GM21390 (cell line): Measurements from ENCODE around the gene SLC35E3.
A peak's percentile ranks its signal among the peaks of the same experiment; 100 is the strongest.
"Not testable (repeated sequence)": the region's sequence is repeated elsewhere in the genome, so short reads cannot be mapped to it uniquely, and the experiment has no call there.

Experiments
- ATAC-seq: cut with Tn5 transposase; IDR thresholded peaks from one replicate; pipeline ENCODE4 v1.9.1; 2021; ENCODE audit not compliant: unreplicated experiment

SLC35E3 gene

DNA sequence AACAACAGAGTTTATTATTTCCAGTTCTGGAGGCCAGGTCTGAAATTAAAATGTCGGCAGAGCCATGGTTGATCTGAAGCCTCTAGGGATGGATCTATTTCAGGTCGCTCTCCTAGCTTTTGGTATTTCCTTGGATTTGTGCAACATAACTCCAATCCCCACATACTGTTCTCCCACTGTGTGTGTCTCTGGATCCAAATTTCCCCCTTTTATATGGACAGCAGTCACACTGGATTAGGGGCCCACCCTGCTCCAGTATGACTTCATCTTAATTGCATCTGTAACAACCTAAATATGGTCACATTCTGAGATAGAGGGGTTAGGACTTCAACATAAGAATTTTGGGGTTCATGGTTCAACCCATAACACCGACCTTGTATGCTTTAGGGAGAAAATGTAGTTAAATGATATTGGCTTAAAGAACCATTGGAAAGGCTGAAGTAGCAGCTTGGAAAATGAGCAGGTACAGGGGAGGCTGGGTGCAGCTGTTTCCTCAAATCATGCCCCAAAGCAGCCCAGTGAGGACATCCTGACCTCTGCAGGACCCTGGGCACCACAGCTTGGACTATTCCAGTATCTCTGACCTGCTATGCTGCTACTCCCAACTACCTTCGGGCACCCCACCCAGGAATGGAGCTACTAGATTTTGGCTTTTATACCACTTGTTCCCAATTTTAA lies 48.1 kb downstream of the SLC35E3 start:
- no peak for ATAC-seq

- ATAC-seq = no peak
These were observed 48.8 kb downstream of the SLC35E3 start for GRCh38 chr12:68794653-68795251.

- ATAC-seq = no peak
These were observed 50.4 kb downstream of the SLC35E3 start for GRCh38 chr12:68796399-68796798.

- no peak for ATAC-seq
These were observed 52.9 kb downstream of the SLC35E3 start for GRCh38 chr12:68798882-68799234.

- no peak for ATAC-seq
These were observed 54.3 kb downstream of the SLC35E3 start for GRCh38 chr12:68800294-68800693.

DNA sequence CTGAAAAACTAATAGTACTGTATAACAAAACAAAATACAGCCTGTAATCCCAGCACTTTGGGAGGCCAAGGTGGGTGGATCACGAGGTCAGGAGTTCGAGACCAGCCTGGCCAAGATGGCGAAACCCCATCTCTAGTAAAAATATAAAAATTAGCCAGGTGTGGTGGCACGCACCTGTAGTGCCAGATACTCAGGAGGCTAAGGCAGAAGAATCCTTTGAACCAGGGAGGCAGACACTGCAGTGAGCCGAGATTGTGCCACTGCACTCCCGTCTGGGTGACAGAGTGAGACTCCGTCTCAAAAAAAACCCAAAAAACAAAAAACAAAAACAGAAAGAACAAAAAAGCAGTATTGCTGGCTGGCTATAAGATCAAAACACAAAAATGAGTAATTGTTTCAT lies 55.1 kb downstream of the SLC35E3 start:
- not testable (repeated sequence) for ATAC-seq

DNA sequence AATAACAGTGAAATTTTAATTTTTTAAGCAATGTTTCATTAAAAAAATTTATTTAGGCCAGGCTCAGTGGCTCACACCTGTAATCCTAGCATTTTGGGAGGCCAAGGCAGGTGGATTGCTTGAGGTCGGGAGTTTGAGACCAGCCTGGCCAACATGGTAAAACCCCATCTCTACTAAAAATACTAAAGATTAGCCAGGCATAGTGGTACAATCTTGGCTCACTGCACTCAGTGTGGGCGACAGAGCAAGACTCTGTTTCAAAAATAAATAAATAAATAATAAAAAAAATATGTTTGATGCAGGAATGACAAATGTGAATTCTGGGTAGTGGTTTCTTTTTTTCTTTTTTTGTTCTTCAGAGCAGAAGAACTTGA lies 56.4 kb downstream of the SLC35E3 start:
- not testable (repeated sequence) for ATAC-seq

- ATAC-seq = not testable (repeated sequence)
These were observed 57.1 kb downstream of the SLC35E3 start for GRCh38 chr12:68802911-68803651.

DNA sequence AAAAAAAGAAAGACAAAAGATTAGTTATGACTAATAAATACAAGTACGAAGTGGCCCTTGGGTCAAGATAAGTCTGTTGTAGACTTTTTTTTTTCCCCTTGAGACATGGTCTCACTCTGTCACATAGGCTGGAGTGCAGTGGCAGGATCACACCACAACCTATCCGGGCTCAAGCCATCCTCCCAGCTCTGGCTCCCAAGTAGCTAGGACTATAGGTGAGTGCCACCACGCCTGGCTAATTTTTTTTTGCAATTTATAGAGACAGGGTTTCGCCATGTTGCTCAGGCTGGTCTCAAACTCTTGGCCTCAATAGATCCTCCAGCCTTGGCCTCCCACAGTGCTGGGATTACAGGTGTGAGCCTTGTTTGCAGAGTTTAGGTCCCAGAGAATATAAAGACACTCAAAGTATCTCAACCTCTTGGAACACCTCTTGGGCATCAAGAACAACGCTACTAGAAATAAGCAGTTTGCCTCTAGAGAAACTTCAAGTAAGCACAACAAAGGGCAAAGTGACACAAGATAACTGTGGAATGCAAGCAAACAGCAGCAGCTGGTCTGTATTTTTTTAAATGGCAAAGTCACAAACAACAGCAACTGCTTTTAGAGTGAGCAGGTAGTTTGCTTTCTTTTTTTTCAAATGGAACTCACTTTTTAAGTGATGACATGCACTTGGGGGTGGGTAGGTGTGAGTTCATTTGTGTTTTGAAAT lies 58.1 kb downstream of the SLC35E3 start:
- no peak for ATAC-seq

GRCh38 chr12:68804657-68805591 lies 58.9 kb downstream of the SLC35E3 start:
- no peak for ATAC-seq

GRCh38 chr12:68805592-68806120 lies 59.7 kb downstream of the SLC35E3 start:
- no peak for ATAC-seq

DNA sequence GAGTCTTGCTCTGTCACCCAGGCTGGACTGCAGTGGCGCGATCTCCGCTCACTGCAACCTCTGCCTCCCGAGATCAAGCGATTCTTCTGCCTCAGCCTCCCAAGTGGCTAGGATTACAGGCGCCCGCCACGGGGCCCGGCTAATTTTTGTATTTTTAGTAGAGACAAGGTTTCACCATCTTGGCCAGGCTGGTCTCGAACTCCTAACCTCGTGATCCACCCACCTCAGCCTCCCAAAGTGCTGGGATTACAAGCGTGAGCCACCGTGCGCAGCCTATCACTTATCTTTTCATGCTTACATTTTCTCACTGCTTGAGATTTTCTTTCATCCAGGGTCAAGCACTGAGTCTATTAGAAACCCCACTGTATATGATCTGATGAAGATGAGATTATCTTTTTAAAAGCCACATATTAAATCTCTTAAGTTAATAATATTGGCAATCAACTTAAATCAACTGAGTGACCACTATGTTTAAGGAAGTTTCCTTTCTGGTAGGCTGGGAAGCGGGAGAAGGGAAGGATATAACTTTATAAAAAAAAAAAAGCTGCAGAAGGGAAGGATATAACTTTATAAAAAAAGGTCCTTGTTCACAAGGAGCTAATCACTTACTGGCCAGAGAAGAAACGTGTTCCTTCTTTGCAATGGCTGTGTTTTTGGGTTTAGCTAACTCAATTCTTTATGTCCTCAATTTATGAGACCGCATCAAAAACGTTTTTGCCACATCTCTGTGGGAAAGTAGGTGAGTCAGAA lies 60.7 kb downstream of the SLC35E3 start:
- no peak for ATAC-seq

GRCh38 chr12:68807274-68807575 lies 61.2 kb downstream of the SLC35E3 start:
- not testable (repeated sequence) for ATAC-seq

DNA sequence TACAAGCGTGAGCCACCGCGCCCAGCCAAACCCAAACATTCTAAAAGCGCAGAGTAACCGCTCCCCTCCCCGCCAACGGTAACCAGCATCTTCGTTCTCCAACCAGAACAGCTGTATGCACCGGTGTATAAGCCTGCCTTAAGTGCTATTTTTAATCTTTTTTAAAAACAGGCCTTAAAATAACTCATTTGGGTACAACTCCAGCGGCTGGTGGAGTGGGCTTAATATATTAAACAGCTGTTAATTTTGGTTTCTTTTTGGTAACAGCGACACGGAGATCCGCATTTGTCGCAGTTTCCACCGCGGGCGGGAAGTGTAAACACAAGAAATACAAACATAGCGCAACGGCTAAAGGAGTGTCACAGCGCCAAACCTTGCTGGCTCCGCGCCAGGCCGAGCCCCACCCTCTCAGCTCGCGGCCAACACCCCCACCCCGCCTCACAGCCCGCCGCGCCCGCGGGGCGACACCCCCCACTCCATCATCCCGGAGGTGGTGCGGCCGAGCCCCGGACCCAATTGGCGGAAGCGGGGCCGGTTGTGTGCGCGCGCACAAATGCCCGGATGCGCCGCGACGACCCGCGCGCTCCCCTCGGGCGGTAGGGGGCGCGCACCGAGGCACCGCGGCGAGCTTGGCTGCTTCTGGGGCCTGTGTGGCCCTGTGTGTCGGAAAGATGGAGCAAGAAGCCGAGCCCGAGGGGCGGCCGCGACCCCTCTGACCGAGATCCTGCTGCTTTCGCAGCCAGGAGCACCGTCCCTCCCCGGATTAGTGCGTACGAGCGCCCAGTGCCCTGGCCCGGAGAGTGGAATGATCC lies 61.8 kb downstream of the SLC35E3 start, which contains the start of gene MDM2:
MDM2 (plus strand) TSS at position 602 of the 812 bp plus-strand sequence. CDS start 301 bp downstream, outside the sequence.
- peak; percentile 64 for ATAC-seq

- ATAC-seq = peak; percentile 56
These were observed 62.6 kb downstream of the SLC35E3 start for GRCh38 chr12:68808388-68809189.

- no peak for ATAC-seq
These were observed 63.4 kb downstream of the SLC35E3 start for GRCh38 chr12:68809190-68810026.

DNA sequence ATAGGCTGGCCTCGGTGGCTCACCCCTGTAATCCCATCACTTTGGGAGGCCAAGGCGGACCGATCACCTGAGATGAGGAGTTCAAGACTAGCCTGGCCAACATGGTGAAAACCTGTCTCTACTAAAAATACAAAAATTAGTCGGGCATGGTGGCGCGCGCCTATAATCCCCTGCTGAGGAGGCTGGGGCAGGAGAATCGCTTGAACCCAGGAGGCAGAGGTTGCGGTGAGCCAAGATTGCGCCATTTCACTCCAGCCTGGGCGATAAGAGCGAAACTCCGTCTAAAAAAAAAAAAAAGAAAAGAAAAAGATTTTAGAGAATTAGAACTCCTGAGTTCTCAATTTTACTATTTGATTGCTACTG lies 64.0 kb downstream of the SLC35E3 start:
- ATAC-seq = not testable (repeated sequence)
